Retinal pigment epithelial cell (primary cell): ENCODE results near the gene GHRHR.

Experiments used
- DNase-seq: peaks from one replicate; pipeline ENCODE4 v3.0.0-alpha.2; 2010; ENCODE audit warnings: low read depth
- H3K4me3 ChIP-seq: 2 replicates; pipeline ENCODE4 v1.5.1; 2011; ENCODE audit warnings: mild to moderate bottlenecking, low read length, control low read depth, moderate library complexity
- CTCF ChIP-seq: conservative IDR thresholded peaks from 2 replicates; pipeline ENCODE4 v1.5.1; 2011; ENCODE audit warnings: low read depth, low read length, control low read depth, inconsistent platforms

Gene GHRHR

GRCh38 chr7:30918676-30919075 is 45.1 kb upstream of the GHRHR start:
- no peak overlapping the region for H3K4me3 ChIP-seq
- TF ChIP-seq CTCF, result no peak
- DNase-seq, result no peak

DNA sequence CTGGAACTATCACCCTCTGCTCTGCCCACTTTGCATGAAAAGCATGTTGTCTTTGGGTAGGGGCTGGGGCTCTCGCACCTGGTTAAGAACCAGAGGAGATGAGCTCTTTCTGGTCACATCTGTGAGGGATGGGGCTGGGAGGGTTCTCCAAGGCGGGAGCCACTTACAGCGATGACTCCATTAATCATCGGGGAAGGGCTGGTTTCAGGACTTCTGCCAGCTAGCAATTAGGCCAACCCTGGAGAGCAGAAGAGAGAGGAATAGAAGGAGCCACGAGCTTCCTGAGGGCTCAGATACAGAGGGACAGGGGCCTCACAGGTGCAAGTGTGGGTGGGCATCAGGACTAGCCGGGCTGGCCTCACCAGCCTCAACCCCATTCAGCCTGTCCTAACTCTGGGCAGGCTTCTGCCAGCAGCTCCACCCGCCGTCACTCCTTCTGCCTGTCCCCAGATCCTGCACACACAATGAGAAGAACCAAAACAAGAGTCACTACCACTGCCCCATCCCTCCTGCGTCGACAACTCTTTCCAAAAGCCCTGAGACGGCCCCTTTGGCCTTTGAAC is 43.7 kb upstream of the GHRHR start:
- no peak for TF ChIP-seq CTCF
- no peak for DNase-seq
- H3K4me3 ChIP-seq, result no peak overlapping the region

GRCh38 chr7:30920584-30921539 is 42.9 kb upstream of the GHRHR start:
- no peak for TF ChIP-seq CTCF
- H3K4me3 ChIP-seq, result no peak overlapping the region
- DNase-seq, result no peak

DNA sequence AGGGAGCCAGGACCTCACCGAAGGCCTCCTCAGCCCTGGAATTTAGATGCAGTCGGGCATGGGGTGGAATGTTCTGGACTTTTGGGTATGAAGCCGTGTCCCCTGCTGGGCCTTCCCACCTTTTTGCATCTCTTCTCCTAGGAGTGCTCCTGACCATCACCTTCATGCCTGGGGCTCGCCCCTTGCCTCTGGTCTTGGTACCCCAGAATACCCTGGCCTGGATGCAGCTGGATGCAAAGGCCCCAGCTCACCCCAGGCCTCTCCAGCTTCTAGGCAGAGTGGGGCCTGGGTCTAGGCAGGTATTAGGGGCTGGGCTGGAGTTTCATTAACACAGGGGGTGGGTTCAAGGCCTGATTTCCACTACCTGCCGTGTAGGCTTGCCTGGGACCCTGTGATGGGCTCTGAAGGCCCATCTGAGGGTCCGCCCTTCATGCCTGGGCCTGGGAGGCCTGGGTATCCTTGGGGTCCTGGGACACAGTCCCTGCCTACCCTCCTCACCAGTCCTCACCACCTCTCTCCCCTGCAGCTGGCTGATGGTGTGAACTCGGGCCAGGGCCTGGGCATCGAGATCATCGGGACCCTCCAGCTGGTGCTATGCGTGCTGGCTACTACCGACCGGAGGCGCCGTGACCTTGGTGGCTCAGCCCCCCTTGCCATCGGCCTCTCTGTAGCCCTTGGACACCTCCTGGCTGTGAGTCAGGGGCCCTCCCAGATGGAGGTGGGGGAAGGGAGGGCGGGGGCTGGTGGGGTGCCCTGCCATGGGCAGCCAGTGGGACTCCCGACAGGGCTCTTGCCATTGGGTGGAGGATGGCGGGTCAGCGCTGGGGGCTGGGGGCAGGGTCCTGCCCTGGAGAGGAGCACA is 42.0 kb upstream of the GHRHR start:
- TF ChIP-seq CTCF, result no peak
- DNase-seq, result no peak
- H3K4me3 ChIP-seq, result no peak overlapping the region

GRCh38 chr7:30922596-30922995 is 41.2 kb upstream of the GHRHR start:
- TF ChIP-seq CTCF, result no peak
- DNase-seq, result no peak
- H3K4me3 ChIP-seq, result no peak overlapping the region

- H3K4me3 ChIP-seq, result no peak overlapping the region
- no peak for DNase-seq
- no peak for TF ChIP-seq CTCF
These were observed 40.6 kb upstream of the GHRHR start for GRCh38 chr7:30923009-30923773.
